H1 (cell line): Measurements from ENCODE around the gene PDGFA. TPM values are rescaled to one million over a fixed set of nuclear protein-coding genes. Genes with fewer than 3 reads are reported as not detected.
A peak's percentile ranks its signal among the peaks of the same experiment; 100 is the strongest.

Experiments
- CTCF ChIA-PET: fragments of 300-600 bp; sonication (Branson Sonifier 250); formaldehyde crosslinking; loops from one replicate; lab custom pipeline; 2021; ENCODE audit not compliant: partially characterized antibody; lab: Charles Lee
- POLR2A ChIA-PET: fragments of 300-600 bp; sonication (Branson Sonifier 250); formaldehyde crosslinking; loops from one replicate; lab custom pipeline; 2021; ENCODE audit warnings: inconsistent platforms; ENCODE audit not compliant: partially characterized antibody; lab: Charles Lee
- DNase-seq, 2 experiments: peaks; one replicate each; pipeline versions ENCODE4 v3.0.0 to v3.0.0-alpha.2; 2010 to 2022; ENCODE audit warnings: low spot score in 2 of 2, low read depth in 1 of 2, mixed read lengths in 1 of 2
- FAIRE-seq: peaks from 2 replicates; lab custom pipeline; 2011; peaks lifted over from hg19 to GRCh38; lab: Jason Lieb, UNC
- H2AFZ ChIP-seq: 2 replicates; pipeline ENCODE4 v1.8.1; 2012; ENCODE audit warnings: low read length, inconsistent platforms
- H2AK5ac ChIP-seq: 2 replicates; pipeline ENCODE4 v1.6.1; 2013; ENCODE audit warnings: low read depth, low read length
- H2BK120ac ChIP-seq: replicated peaks from 2 replicates; pipeline ENCODE3; 2013; ENCODE audit warnings: low read depth, low read length, inconsistent platforms
- H2BK12ac ChIP-seq: 2 replicates; pipeline ENCODE4 v1.6.1; 2013; ENCODE audit warnings: low read depth, low read length
- H2BK15ac ChIP-seq: 2 replicates; pipeline ENCODE4 v1.6.1; 2013; ENCODE audit warnings: low read length
- H2BK20ac ChIP-seq: 2 replicates; pipeline ENCODE4 v1.6.1; 2013; ENCODE audit warnings: low read length
- H2BK5ac ChIP-seq: 2 replicates; pipeline ENCODE4 v1.6.1; 2013; ENCODE audit warnings: low read depth, low read length
- H3K14ac ChIP-seq: 2 replicates; pipeline ENCODE4 v1.6.1; 2013; ENCODE audit warnings: inconsistent platforms; ENCODE audit not compliant: insufficient read length
- H3K18ac ChIP-seq: 2 replicates; pipeline ENCODE4 v1.6.1; 2013; ENCODE audit warnings: low read length; ENCODE audit errors: extremely low read depth
- H3K23ac ChIP-seq: 2 replicates; pipeline ENCODE4 v1.6.1; 2013; ENCODE audit warnings: inconsistent platforms; ENCODE audit not compliant: insufficient read length
- H3K23me2 ChIP-seq: 2 replicates; pipeline ENCODE4 v1.6.1; 2013; ENCODE audit warnings: low read depth, low read length
- H3K27ac ChIP-seq: 2 replicates; pipeline ENCODE4 v1.6.1; 2011; ENCODE audit warnings: low read depth, low read length, inconsistent platforms
- H3K27me3 ChIP-seq, 4 experiments: replicated peaks in 1 of 4; 1 replicate in 1 of 4; 2 replicates in 3 of 4; pipeline versions ENCODE4 v1.6.1 to v1.8.1; 2011 to 2013; ENCODE audit warnings: low read length in 3 of 4, mild to moderate bottlenecking in 3 of 4, inconsistent platforms in 2 of 4, mixed read lengths in 2 of 4, moderate library complexity in 1 of 4; ENCODE audit not compliant: control insufficient read depth in 3 of 4, insufficient read depth in 3 of 4; ENCODE audit errors: extremely low read depth in 1 of 4
- H3K36me3 ChIP-seq, 4 experiments: 2 replicates each; pipeline versions ENCODE4 v1.6.1 to v1.8.1; 2011 to 2013; ENCODE audit warnings: mild to moderate bottlenecking in 4 of 4, low read length in 3 of 4, moderate library complexity in 2 of 4, control low read depth in 1 of 4, inconsistent platforms in 1 of 4; ENCODE audit not compliant: insufficient read depth in 4 of 4, control insufficient read depth in 2 of 4
- H3K4ac ChIP-seq: replicated peaks from 2 replicates; pipeline ENCODE3; 2013; ENCODE audit warnings: low read length, low read depth, mixed read lengths, inconsistent platforms; ENCODE audit not compliant: insufficient read length
- H3K4me1 ChIP-seq, 4 experiments: replicated peaks in 1 of 4; 1 replicate in 1 of 4; 2 replicates in 3 of 4; pipeline versions ENCODE4 v1.6.1 to v1.8.1; 2011 to 2013; ENCODE audit warnings: low read length in 3 of 4, inconsistent platforms in 2 of 4, mixed read lengths in 1 of 4; ENCODE audit not compliant: insufficient read depth in 4 of 4, control insufficient read depth in 3 of 4
- H3K4me2 ChIP-seq, 2 experiments: 2 replicates each; pipeline versions ENCODE4 v1.6.1 to v1.8.1; 2011 to 2013; ENCODE audit warnings: low read depth in 2 of 2, low read length in 2 of 2, control low read depth in 1 of 2, inconsistent platforms in 1 of 2, mild to moderate bottlenecking in 1 of 2; ENCODE audit not compliant: insufficient read depth in 1 of 2
- H3K4me3 ChIP-seq, 4 experiments: fragments of 200-600, 300-600 bp in 1 of 4; sonication (generic), shearing (Covaris generic), sonication (Bioruptor Twin) in 1 of 4; 2 replicates each; pipeline versions ENCODE4 v1.5.1 to v1.8.1; 2011 to 2016; ENCODE audit warnings: low read length in 4 of 4, low read depth in 3 of 4, control low read depth in 2 of 4, inconsistent platforms in 2 of 4, mild to moderate bottlenecking in 2 of 4, mixed read lengths in 1 of 4, moderate library complexity in 1 of 4; ENCODE audit not compliant: insufficient read depth in 2 of 4; ENCODE audit errors: extremely low read depth in 1 of 4
- H3K56ac ChIP-seq: replicated peaks from 2 replicates; pipeline ENCODE3; 2013; ENCODE audit warnings: low read depth, mild to moderate bottlenecking, mixed read lengths, low read length, inconsistent platforms; ENCODE audit not compliant: insufficient read length
- H3K79me1 ChIP-seq: 2 replicates; pipeline ENCODE4 v1.6.1; 2013; ENCODE audit warnings: low read depth, low read length, control low read depth
- H3K79me2 ChIP-seq, 2 experiments: 2 replicates each; pipeline versions ENCODE4 v1.6.1 to v1.8.1; 2012 to 2013; ENCODE audit warnings: low read length in 2 of 2, mild to moderate bottlenecking in 2 of 2, inconsistent platforms in 1 of 2; ENCODE audit not compliant: insufficient read depth in 2 of 2, control insufficient read depth in 1 of 2
- H3K9ac ChIP-seq, 4 experiments: replicated peaks in 1 of 4; 1 replicate in 1 of 4; 2 replicates in 3 of 4; pipeline versions ENCODE4 v1.6.1 to v1.8.1; 2011 to 2013; ENCODE audit warnings: low read depth in 3 of 4, low read length in 3 of 4, control low read depth in 2 of 4, mild to moderate bottlenecking in 2 of 4, moderate library complexity in 2 of 4, inconsistent platforms in 1 of 4; ENCODE audit errors: extremely low read depth in 1 of 4
- H3K9me3 ChIP-seq, 2 experiments: 2 replicates each; pipeline versions ENCODE4 v1.6.1 to v1.8.1; 2012 to 2013; ENCODE audit warnings: mild to moderate bottlenecking in 2 of 2, moderate library complexity in 2 of 2, control low read depth in 1 of 2, inconsistent platforms in 1 of 2, low read depth in 1 of 2, low read length in 1 of 2, mixed read lengths in 1 of 2; ENCODE audit not compliant: insufficient read depth in 2 of 2
- H4K20me1 ChIP-seq, 2 experiments: replicated peaks in 1 of 2; 2 replicates each; pipeline versions ENCODE3 to v1.8.1; 2011 to 2013; ENCODE audit warnings: inconsistent platforms in 2 of 2, low read length in 2 of 2, mild to moderate bottlenecking in 1 of 2; ENCODE audit not compliant: insufficient read depth in 2 of 2, control insufficient read depth in 1 of 2
- H4K5ac ChIP-seq: 2 replicates; pipeline ENCODE4 v1.6.1; 2013; ENCODE audit warnings: low read length, low read depth, mixed read lengths, inconsistent platforms; ENCODE audit not compliant: insufficient read length
- H4K8ac ChIP-seq: 2 replicates; pipeline ENCODE4 v1.8.0; 2013; ENCODE audit warnings: mild to moderate bottlenecking, moderate library complexity, low read length, inconsistent platforms; ENCODE audit not compliant: insufficient read depth; ENCODE audit errors: extremely low read depth
- H4K91ac ChIP-seq: replicated peaks from 2 replicates; pipeline ENCODE3; 2013; ENCODE audit warnings: low read length, mixed read lengths, inconsistent platforms; ENCODE audit not compliant: insufficient read length
- ATF3 ChIP-seq: IDR thresholded peaks from 2 replicates; pipeline ENCODE4 v1.6.1; 2011; ENCODE audit warnings: low read depth, mild to moderate bottlenecking, low read length; ENCODE audit not compliant: insufficient read depth
- BCL11A ChIP-seq, 2 experiments: IDR thresholded peaks; one replicate each; pipeline ENCODE4 v1.6.1; 2011; ENCODE audit warnings: low read depth in 2 of 2, low read length in 2 of 2, mild to moderate bottlenecking in 2 of 2
- CHD2 ChIP-seq: IDR thresholded peaks from 2 replicates; pipeline ENCODE4 v1.6.1; 2012; ENCODE audit warnings: low read length, improper control_type of control experiment
- CREB1 ChIP-seq: IDR thresholded peaks from 2 replicates; pipeline ENCODE4 v1.6.1; 2012; ENCODE audit warnings: inconsistent platforms
- HDAC6 ChIP-seq: IDR thresholded peaks from one replicate; pipeline ENCODE4 v1.7.1; 2012; ENCODE audit warnings: low read depth, mild to moderate bottlenecking, inconsistent platforms, low read length, moderate library complexity
- NANOG ChIP-seq: IDR thresholded peaks from 2 replicates; pipeline ENCODE4 v1.6.1; 2011; ENCODE audit warnings: low read length, low read depth, mild to moderate bottlenecking, inconsistent platforms; ENCODE audit not compliant: insufficient read depth, poor library complexity, severe bottlenecking
- PHF8 ChIP-seq: fragments of 200-600 bp; sonication (generic); conservative IDR thresholded peaks from 2 replicates; pipeline ENCODE4 v1.7.1; 2012; ENCODE audit warnings: low read depth, mild to moderate bottlenecking, inconsistent platforms, low read length, moderate library complexity
- POLR2AphosphoS5 ChIP-seq: IDR thresholded peaks from 2 replicates; pipeline ENCODE4 v1.6.1; 2011; ENCODE audit warnings: low read depth, low read length
- RAD21 ChIP-seq, 2 experiments: IDR thresholded peaks in 1 of 2; conservative IDR thresholded peaks in 1 of 2; 2 replicates each; pipeline ENCODE4 v1.6.1; 2011; ENCODE audit warnings: low read depth in 2 of 2, low read length in 2 of 2, improper control_type of control experiment in 1 of 2, inconsistent platforms in 1 of 2, mild to moderate bottlenecking in 1 of 2, moderate library complexity in 1 of 2
- RBBP5 ChIP-seq: IDR thresholded peaks from 2 replicates; pipeline ENCODE4 v1.7.1; 2012; ENCODE audit warnings: low read depth, mild to moderate bottlenecking, inconsistent platforms, low read length, moderate library complexity, borderline replicate concordance
- SIX5 ChIP-seq: IDR thresholded peaks from 2 replicates; pipeline ENCODE4 v1.6.1; 2011; ENCODE audit warnings: mild to moderate bottlenecking, low read depth, low read length
- WGBS, 2 experiments: shearing (Covaris generic) in 1 of 2; methylation state at CpG; one replicate each; pipeline versions ENCODE4 v1.1.6 to v1.1.7; 2013 to 2015; ENCODE audit warnings: low lambda C conversion rate in 2 of 2, mixed read lengths in 2 of 2, inconsistent platforms in 1 of 2, low coverage in 1 of 2, missing lambda C conversion rate in 1 of 2; ENCODE audit not compliant: insufficient replicate concordance in 2 of 2, insufficient coverage in 1 of 2, insufficient read length in 1 of 2; ENCODE audit errors: extremely low coverage in 1 of 2, missing lambda C conversion rate in 1 of 2; 5-methylcytosine and 5-hydroxymethylcytosine counted together
- polyA plus RNA-seq, 7 experiments: library from polyadenylated mRNA; depleted of rRNA in 3 of 7; stranded (reverse) in 5 of 7; unstranded in 2 of 7; fragments of >200 nt in 5 of 7; fragments of 200-250 nt in 2 of 7; gene quantifications; 1 replicate in 5 of 7; 2 replicates in 1 of 7; 4 replicates in 1 of 7; pipeline versions ENCODE4 v1.2.1 to v1.2.3, GENCODE V29; 2011 to 2013; ENCODE audit warnings: missing spikeins in 2 of 7, mixed read lengths in 2 of 7
- total RNA-seq: library from RNA; stranded (reverse); fragmentation: NEBNext Ultra II Directional; extraction: Animal tissue kit (Norgen Biotek cat#: 25700); gene quantifications from 2 replicates; pipeline ENCODE4 v1.2.1, GENCODE V29; 2021

PDGFA gene
- total and polyA plus RNA-seq, 2 of the 8 experiments (the other 6 are each of a cell fraction or from before 2014, with no cell fraction given): 21.1 to 43.0 TPM

GRCh38 chr7:552868-553635, 33.4 kb upstream of the PDGFA start:
- Histone ChIP-seq H4K91ac (no peak overlapping the region), H4K5ac (no peak overlapping the region), H3K4me1 (no peaks in the 10 kb centered on the region), H2BK12ac (no peak overlapping the region), H4K20me1 (no peaks in the 10 kb centered on the region), H3K23ac (no peak overlapping the region), H3K27ac (no peak overlapping the region), H2AK5ac (no peak overlapping the region), H2BK120ac (no peak overlapping the region), H2AFZ (no peak overlapping the region), H3K79me2 (no peaks in the 10 kb centered on the region)
- DNase-seq: no peak
- POLR2A ChIA-PET: no interaction called here
- TF ChIP-seq RAD21 (IDR thresholded peaks at IDR 0.05 in 1 of 2, conservative IDR thresholded peaks at IDR 0.05 in 1 of 2; ENCODE audit: low read depth in 2 of 2, low read length in 2 of 2) (no peak), RBBP5 (no peak), HDAC6 (no peak), ATF3 (no peak), NANOG (no peak), BCL11A (IDR thresholded peaks at IDR 0.05; ENCODE audit: low read depth in 2 of 2, low read length in 2 of 2) (no peak), POLR2AphosphoS5 (no peak), PHF8 (no peak), CREB1 (no peak), SIX5 (no peak), CHD2 (no peak)
- TF ChIP-seq, all 59 proteins: peak for 0
- CTCF ChIA-PET: interaction anchor here (0.8 to 1.4 kb wide), 3 partner anchors 12 to 233 kb away, joined by 3 to 5 read pairs (median 3); no protein-coding TSS in a partner anchor
- Histone ChIP-seq H3K4ac (no peak overlapping the region), H3K79me1 (no peaks in the 10 kb centered on the region), H3K4me2 (no peak overlapping the region), H3K56ac (no peak overlapping the region), H3K27me3 (no peaks in the 10 kb centered on the region), H3K23me2 (no peaks in the 10 kb centered on the region), H2BK20ac (no peak overlapping the region), H2BK15ac (no peak overlapping the region), H4K8ac (peak overlapping the region; percentile 68), H3K4me3 (no peak overlapping the region), H3K14ac (no peak overlapping the region), H3K18ac (no peak overlapping the region), H3K9me3 (peaks cover 0 to 5% of the 10 kb centered on the region in 2 experiments; a peak in 1 of 4 replicates), H3K9ac (no peak overlapping the region), H3K36me3 (peaks cover 0 to 8% (median 0%) of the 10 kb centered on the region in 4 experiments; a peak in 1 of 8 replicates), H2BK5ac (no peak overlapping the region)
- WGBS, 2 experiments: 95% methylated on average over 37 of the region's 44 CpGs; no CpG with 5 or more reads in 1 of the 2 experiments
- no peak for FAIRE-seq
